ENCODE results near the gene VEGFD.

Gene VEGFD

DNA sequence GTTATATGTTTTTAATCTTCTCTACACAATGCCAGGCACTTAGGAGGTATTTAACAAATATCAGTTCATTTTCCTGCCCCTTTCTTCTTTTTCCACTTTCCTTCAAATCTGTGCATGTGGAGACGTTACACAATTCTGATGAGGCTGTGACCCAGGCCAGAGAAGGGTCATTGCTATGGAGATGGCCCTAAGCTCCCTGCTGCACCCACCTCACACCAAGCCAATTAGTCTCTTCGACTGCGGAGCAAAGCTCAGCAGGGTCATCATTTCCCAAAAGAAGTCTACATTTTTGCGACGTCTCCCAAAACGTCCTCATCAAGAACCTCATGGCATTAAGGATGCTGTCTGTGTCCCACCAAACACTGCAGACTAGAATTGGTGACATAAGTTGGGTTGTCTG lies 28.9 kb upstream of the VEGFD start:
- TF ChIP-seq, protein P1, sequence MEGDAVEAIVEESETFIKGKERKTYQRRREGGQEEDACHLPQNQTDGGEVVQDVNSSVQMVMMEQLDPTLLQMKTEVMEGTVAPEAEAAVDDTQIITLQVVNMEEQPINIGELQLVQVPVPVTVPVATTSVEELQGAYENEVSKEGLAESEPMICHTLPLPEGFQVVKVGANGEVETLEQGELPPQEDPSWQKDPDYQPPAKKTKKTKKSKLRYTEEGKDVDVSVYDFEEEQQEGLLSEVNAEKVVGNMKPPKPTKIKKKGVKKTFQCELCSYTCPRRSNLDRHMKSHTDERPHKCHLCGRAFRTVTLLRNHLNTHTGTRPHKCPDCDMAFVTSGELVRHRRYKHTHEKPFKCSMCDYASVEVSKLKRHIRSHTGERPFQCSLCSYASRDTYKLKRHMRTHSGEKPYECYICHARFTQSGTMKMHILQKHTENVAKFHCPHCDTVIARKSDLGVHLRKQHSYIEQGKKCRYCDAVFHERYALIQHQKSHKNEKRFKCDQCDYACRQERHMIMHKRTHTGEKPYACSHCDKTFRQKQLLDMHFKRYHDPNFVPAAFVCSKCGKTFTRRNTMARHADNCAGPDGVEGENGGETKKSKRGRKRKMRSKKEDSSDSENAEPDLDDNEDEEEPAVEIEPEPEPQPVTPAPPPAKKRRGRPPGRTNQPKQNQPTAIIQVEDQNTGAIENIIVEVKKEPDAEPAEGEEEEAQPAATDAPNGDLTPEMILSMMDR (IDR thresholded peaks at IDR 0.05; ENCODE audit: low read depth, low read length) = no peak
- H3K4me3 ChIP-seq (ENCODE audit: low read depth, low read length) = no peak overlapping the region

GRCh38 chrX:15410947-15411346 lies 26.7 kb upstream of the VEGFD start:
- TF ChIP-seq, protein P1 (IDR thresholded peaks at IDR 0.05; ENCODE audit: low read depth, low read length) = no peak
- H3K4me3 ChIP-seq (ENCODE audit: low read depth, low read length) = no peak overlapping the region

DNA sequence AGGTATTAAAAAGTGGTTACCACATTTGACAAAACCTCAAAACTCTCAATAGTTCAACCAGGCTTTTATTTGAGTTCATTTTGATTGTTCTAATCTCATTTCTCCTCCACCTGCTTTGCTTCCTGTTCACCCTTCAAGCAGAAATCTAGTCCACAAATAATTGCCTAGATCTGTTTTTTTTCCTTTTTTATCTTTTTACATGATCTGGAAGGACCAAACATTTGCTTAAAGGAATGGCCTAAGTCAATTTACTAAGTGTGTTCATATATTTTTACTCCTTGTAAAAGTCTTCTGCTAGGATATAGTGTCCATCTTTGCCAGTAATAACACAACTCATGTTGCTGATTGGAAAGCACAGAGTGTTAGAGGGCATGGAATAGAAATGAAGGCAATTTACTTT lies 26.2 kb upstream of the VEGFD start:
- H3K4me3 ChIP-seq (ENCODE audit: low read depth, low read length) = no peak overlapping the region
- TF ChIP-seq, protein P1 (IDR thresholded peaks at IDR 0.05; ENCODE audit: low read depth, low read length) = no peak

GRCh38 chrX:15405846-15406245 lies 21.6 kb upstream of the VEGFD start:
- TF ChIP-seq, protein P1 (IDR thresholded peaks at IDR 0.05; ENCODE audit: low read depth, low read length) = no peak
- no peak overlapping the region for H3K4me3 ChIP-seq (ENCODE audit: low read depth, low read length)

- H3K4me3 ChIP-seq (ENCODE audit: low read depth, low read length) = no peak overlapping the region
- TF ChIP-seq, protein P1 (IDR thresholded peaks at IDR 0.05; ENCODE audit: low read depth, low read length) = no peak
Observed at GRCh38 chrX:15404401-15405096, 20.3 kb upstream of the VEGFD start.

DNA sequence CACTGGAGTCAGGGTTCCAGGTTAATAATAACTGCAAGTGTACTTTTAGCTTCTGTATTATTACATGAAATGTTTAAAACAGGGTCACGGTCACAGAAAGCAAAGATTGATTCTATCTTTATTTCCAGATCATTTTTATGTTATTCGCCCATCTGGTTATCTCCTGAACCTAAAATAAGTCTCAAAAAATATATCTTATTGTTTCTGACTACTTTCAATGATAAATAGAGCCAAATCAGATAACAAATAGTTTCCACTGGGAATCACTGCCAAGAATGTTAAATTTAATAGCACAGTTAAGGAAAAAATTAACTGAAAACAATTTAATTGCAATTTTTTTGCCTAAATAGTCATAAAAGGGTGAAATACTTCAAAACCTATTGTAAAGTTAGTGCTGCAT lies 17.2 kb upstream of the VEGFD start:
- TF ChIP-seq, protein P1 (IDR thresholded peaks at IDR 0.05; ENCODE audit: low read depth, low read length) = no peak
- no peak overlapping the region for H3K4me3 ChIP-seq (ENCODE audit: low read depth, low read length)

- no peak overlapping the region for H3K4me3 ChIP-seq (ENCODE audit: low read depth, low read length)
- TF ChIP-seq, protein P1 (IDR thresholded peaks at IDR 0.05; ENCODE audit: low read depth, low read length) = no peak
Observed at GRCh38 chrX:15399962-15400391, 15.8 kb upstream of the VEGFD start.
